ENCODE data around the gene VCX2.
"Not testable (repeated sequence)": the region's sequence is repeated elsewhere in the genome, so short reads cannot be mapped to it uniquely, and the experiment has no call there.

VCX2 gene

DNA sequence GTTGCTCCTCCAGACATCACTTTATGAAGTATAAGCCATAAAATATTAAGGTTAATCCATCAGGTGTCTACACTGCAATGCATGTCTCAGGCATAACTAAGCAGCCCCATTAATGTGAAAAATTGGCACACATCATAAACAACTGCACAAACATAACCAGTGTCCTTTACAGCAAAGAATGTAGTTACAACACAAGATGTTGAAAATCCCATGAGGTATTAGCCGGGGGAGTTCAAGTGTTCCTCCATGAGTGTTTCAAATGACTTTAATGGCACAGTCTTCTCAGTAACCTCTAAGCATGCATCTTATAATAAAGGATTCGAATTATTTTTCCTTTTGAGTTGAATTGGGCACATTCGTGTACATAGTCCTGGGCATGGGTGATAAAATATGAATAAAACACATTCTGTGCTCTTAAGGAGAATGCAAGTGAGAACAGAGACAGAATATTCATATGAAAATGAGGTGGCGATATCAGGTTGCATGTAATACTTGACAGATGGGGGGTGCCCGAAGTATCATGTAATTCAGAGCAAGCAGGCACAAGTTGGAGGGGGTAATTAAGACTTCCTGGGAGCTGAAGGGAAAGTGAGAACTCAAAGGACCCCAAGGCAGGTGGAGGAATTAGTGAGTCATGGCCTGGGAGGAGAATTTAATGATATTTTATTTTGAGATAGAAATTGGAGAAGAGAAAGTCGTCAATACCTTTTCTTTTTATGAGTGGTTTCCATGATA is 18.2 kb upstream of the VCX2 start:
- H3K4me3 ChIP-seq: no peak overlapping the region
- H3K9me3 ChIP-seq (ENCODE audit: low read depth, low read length): no peaks in the 10 kb centered on the region
- TF ChIP-seq POLR2AphosphoS5 (IDR thresholded peaks at IDR 0.05; ENCODE audit: borderline replicate concordance, low read depth, low read length) (no peak), EZH2 (IDR thresholded peaks at IDR 0.05) (no peak), FOXP2 (optimal IDR thresholded peaks at IDR 0.05; ENCODE audit: control extremely low read depth, extremely low read length, insufficient read depth) (no peak)
- no peak overlapping the region for H3K27ac ChIP-seq
- H3K36me3 ChIP-seq (ENCODE audit: insufficient read depth, low read length): no peaks in the 10 kb centered on the region
- no peak overlapping the region for H3K9ac ChIP-seq (ENCODE audit: insufficient read length)
- no peak for DNase-seq (ENCODE audit: low read depth, low spot score)

DNA sequence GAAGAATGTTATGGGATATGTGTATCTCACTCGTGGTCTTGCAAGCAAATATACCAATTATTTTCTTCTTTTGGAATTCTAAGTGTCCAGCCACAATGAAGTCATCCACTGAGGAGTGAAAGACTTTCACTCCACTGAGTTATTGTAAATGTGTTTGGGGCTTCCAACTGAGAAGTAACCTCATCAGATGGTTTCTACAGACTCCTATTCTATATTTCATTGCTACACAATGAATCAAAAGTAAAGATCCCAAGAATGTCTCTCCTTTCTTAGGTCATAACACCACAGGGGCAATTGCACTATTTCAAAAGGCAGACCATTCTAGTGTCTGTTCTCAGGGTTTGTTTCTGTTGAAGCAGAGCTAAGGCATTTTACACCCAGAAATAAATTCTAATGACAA is 12.3 kb upstream of the VCX2 start:
- H3K9me3 ChIP-seq (ENCODE audit: low read depth, low read length): no peaks in the 10 kb centered on the region
- H3K36me3 ChIP-seq (ENCODE audit: insufficient read depth, low read length): no peaks in the 10 kb centered on the region
- no peak overlapping the region for H3K27ac ChIP-seq
- TF ChIP-seq FOXP2 (optimal IDR thresholded peaks at IDR 0.05; ENCODE audit: control extremely low read depth, extremely low read length, insufficient read depth) (no peak), POLR2AphosphoS5 (IDR thresholded peaks at IDR 0.05; ENCODE audit: borderline replicate concordance, low read depth, low read length) (no peak)
- no peak for DNase-seq (ENCODE audit: low read depth, low spot score)
- H3K4me3 ChIP-seq: no peak overlapping the region
- H3K9ac ChIP-seq (ENCODE audit: insufficient read length): no peak overlapping the region

DNA sequence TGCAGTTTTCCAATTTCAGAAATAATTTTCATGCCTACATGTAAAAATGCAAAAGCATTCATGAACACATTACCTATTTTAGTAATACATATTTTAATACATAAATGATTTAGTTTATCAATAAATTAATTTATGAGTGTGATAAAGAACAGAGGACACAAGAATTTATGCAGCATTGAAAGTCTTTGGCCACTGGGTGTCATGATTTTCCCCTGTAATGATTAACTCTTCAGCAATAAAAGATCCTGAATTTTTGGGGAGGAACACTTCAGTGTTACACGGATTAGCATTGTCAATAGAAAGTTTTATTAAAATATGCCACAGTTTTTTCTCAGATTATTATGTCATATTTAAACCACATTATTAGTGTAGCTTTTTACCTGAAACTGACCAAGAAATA is 8.6 kb upstream of the VCX2 start:
- TF ChIP-seq POLR2AphosphoS5 (IDR thresholded peaks at IDR 0.05; ENCODE audit: borderline replicate concordance, low read depth, low read length): no peak
- no peak for TF ChIP-seq FOXP2 (optimal IDR thresholded peaks at IDR 0.05; ENCODE audit: control extremely low read depth, extremely low read length, insufficient read depth)
- TF ChIP-seq EZH2 (IDR thresholded peaks at IDR 0.05): no peak
- no peak overlapping the region for H3K27ac ChIP-seq
- no peaks in the 10 kb centered on the region for H3K36me3 ChIP-seq (ENCODE audit: insufficient read depth, low read length)
- no peak overlapping the region for H3K9ac ChIP-seq (ENCODE audit: insufficient read length)
- DNase-seq (ENCODE audit: low read depth, low spot score): no peak
- no peak overlapping the region for H3K4me3 ChIP-seq
- H3K9me3 ChIP-seq (ENCODE audit: low read depth, low read length): no peaks in the 10 kb centered on the region

DNA sequence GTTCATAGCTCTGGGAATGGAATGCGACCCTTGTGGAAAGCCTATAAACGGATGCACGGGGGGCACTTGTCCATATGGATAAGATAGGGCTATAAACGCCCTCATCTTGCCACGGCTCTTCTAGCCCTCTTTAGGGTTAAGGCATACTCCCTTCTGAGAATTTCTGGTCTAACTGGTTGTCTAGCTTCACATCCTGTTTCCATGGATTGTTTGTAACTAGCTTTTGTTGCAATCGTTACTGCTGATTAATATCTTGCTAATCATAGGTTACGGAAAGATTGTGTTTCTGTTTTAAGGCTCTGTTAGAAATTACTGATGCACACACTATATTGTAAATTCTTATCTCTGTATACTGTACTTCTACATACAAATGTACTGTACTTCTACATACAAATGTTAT is 17.1 kb downstream of the VCX2 start:
- not testable (repeated sequence) for H3K27ac ChIP-seq; H3K9me3 ChIP-seq (ENCODE audit: low read depth, low read length); DNase-seq (ENCODE audit: low read depth, low spot score); H3K9ac ChIP-seq (ENCODE audit: insufficient read length); H3K4me3 ChIP-seq; H3K36me3 ChIP-seq (ENCODE audit: insufficient read depth, low read length)

DNA sequence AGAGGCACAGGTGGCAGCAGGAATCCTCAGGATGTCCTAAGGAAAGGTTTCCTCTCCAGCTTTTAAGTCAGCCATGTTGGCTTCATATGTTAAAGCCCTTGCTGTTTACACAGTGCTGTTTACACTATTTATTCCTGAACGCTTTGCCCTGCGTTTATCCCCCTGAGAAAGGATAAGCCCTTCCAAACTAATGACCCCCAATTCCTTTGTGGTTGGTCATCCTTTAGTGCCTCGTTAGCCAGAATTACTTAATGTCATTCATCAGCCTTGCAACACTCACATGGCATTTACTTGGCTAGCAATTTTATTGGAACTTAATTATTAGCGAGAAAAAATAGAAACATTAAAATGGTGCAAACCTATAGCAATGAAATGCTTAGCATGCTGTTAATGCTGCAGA is 23.8 kb downstream of the VCX2 start:
- TF ChIP-seq EZH2 (IDR thresholded peaks at IDR 0.05): no peak
- no peak for TF ChIP-seq POLR2AphosphoS5 (IDR thresholded peaks at IDR 0.05; ENCODE audit: borderline replicate concordance, low read depth, low read length)
- TF ChIP-seq FOXP2 (optimal IDR thresholded peaks at IDR 0.05; ENCODE audit: control extremely low read depth, extremely low read length, insufficient read depth): no peak
- no peak for DNase-seq (ENCODE audit: low read depth, low spot score)
- Histone ChIP-seq H3K27ac (no peak overlapping the region), H3K9ac (ENCODE audit: insufficient read length) (no peak overlapping the region), H3K36me3 (ENCODE audit: insufficient read depth, low read length) (no peaks in the 10 kb centered on the region), H3K9me3 (ENCODE audit: low read depth, low read length) (no peaks in the 10 kb centered on the region), H3K4me3 (no peak overlapping the region)

DNA sequence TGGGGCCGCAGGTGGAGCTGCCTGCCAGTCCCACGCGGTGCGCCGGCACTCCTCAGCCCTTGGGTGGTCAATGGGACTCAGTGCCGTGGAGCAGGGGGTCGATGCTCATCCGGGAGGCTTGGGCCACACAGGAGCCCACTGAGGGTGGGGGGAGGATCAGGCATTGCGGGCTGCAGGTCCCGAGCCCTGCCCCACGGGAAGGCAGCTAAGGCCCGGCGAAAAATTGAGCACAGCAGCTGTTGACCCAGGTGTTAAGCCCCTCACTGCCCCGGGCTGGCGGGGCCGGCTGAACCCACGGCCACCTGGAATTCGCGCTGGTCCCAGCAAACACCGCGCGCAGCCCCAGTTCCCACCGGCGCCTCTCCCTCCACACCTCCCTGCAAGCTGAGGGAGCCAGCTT is 26.1 kb downstream of the VCX2 start:
- no peaks in the 10 kb centered on the region for H3K9me3 ChIP-seq (ENCODE audit: low read depth, low read length)
- no peak overlapping the region for H3K4me3 ChIP-seq
- H3K9ac ChIP-seq (ENCODE audit: insufficient read length): no peak overlapping the region
- H3K27ac ChIP-seq: no peak overlapping the region
- no peak for TF ChIP-seq FOXP2 (optimal IDR thresholded peaks at IDR 0.05; ENCODE audit: control extremely low read depth, extremely low read length, insufficient read depth)
- no peak for TF ChIP-seq POLR2AphosphoS5 (IDR thresholded peaks at IDR 0.05; ENCODE audit: borderline replicate concordance, low read depth, low read length)
- TF ChIP-seq EZH2 (IDR thresholded peaks at IDR 0.05): no peak
- DNase-seq (ENCODE audit: low read depth, low spot score): no peak
- H3K36me3 ChIP-seq (ENCODE audit: insufficient read depth, low read length): no peaks in the 10 kb centered on the region

DNA sequence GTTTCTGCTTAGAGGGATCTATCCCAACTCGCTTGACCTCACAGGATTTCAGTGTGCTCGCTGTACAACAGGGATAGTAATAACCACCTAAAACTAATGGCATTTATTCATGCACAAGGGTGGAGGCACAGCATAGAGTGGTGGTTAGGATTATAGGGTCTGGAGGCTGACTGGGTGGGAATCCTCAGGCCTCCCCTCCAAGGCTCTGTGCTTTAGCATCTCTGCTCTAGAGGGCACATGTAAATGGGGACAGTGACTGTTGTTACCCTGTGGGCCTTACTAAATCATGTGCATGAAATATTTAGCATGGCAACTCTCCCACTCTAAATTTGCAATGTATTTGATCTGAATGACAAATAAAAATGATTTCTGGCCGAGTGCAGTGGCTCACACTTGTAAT is 29.2 kb downstream of the VCX2 start:
- H3K27ac ChIP-seq: no peak overlapping the region
- TF ChIP-seq POLR2AphosphoS5 (IDR thresholded peaks at IDR 0.05; ENCODE audit: borderline replicate concordance, low read depth, low read length): no peak
- TF ChIP-seq EZH2 (IDR thresholded peaks at IDR 0.05): no peak
- TF ChIP-seq FOXP2 (optimal IDR thresholded peaks at IDR 0.05; ENCODE audit: control extremely low read depth, extremely low read length, insufficient read depth): no peak
- no peaks in the 10 kb centered on the region for H3K36me3 ChIP-seq (ENCODE audit: insufficient read depth, low read length)
- no peak for DNase-seq (ENCODE audit: low read depth, low spot score)
- no peak overlapping the region for H3K4me3 ChIP-seq
- H3K9ac ChIP-seq (ENCODE audit: insufficient read length): no peak overlapping the region
- no peaks in the 10 kb centered on the region for H3K9me3 ChIP-seq (ENCODE audit: low read depth, low read length)

DNA sequence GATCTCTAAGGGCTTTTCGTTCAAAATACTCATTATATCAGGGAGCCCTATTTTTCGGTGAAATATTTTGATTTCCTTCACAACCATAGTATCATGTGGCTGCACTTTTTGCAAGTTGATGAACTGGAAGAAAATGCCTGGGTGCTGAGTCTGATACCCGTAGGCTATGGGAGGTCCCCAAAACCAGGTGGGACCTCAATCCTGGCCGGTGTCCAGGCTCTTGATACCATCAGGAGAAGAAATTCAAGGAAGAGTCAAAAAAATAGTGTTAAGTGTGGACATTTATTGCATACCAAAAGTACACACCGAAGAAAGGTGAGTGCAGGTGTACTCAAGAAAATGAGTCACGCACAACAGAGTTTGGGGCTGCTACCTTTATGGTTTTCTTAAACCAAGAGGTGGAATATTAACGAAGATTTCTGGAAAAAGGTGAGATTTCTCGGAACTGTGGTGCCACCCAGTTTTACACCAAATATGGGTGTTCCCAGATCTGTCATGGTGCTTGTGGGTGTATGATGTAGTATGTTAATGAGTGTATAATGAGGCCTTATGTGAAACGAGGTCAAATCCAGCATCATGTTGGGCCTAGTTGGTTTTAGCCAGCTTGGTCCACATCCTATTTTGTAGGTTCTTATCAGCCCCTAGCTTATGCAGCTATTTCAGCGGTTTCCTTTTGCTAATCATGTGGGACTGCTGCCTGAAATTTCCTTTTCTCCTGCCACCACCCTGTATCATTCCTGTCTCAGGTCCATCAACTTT is 29.9 kb downstream of the VCX2 start:
- no peak overlapping the region for H3K4me3 ChIP-seq
- no peak for DNase-seq (ENCODE audit: low read depth, low spot score)
- no peaks in the 10 kb centered on the region for H3K36me3 ChIP-seq (ENCODE audit: insufficient read depth, low read length)
- no peak for TF ChIP-seq POLR2AphosphoS5 (IDR thresholded peaks at IDR 0.05; ENCODE audit: borderline replicate concordance, low read depth, low read length)
- no peak for TF ChIP-seq EZH2 (IDR thresholded peaks at IDR 0.05)
- no peak for TF ChIP-seq FOXP2 (optimal IDR thresholded peaks at IDR 0.05; ENCODE audit: control extremely low read depth, extremely low read length, insufficient read depth)
- H3K27ac ChIP-seq: no peak overlapping the region
- no peaks in the 10 kb centered on the region for H3K9me3 ChIP-seq (ENCODE audit: low read depth, low read length)
- no peak overlapping the region for H3K9ac ChIP-seq (ENCODE audit: insufficient read length)

DNA sequence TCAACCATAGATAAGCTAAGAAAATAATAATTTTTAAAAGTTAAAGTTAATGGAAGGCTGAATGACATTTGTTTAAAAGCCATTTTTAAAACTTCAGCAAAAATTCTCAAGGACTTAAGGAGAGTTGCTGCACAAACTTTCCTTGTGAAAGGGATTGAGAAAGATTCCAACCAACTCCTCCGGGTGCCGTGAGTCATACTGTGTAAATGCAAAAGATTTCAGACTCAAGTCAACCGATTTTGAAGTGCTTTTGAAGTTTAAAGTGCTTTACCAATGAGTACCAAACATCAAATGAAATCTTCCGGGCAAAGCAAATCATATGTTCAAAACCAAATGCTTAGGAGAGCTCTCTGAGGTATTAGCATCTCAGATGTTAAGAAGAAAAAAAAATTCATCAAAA is 31.4 kb downstream of the VCX2 start:
- no peaks in the 10 kb centered on the region for H3K36me3 ChIP-seq (ENCODE audit: insufficient read depth, low read length)
- no peak overlapping the region for H3K27ac ChIP-seq
- no peaks in the 10 kb centered on the region for H3K9me3 ChIP-seq (ENCODE audit: low read depth, low read length)
- TF ChIP-seq POLR2AphosphoS5 (IDR thresholded peaks at IDR 0.05; ENCODE audit: borderline replicate concordance, low read depth, low read length) (no peak), EZH2 (IDR thresholded peaks at IDR 0.05) (no peak), FOXP2 (optimal IDR thresholded peaks at IDR 0.05; ENCODE audit: control extremely low read depth, extremely low read length, insufficient read depth) (no peak)
- no peak overlapping the region for H3K4me3 ChIP-seq
- no peak for DNase-seq (ENCODE audit: low read depth, low spot score)
- H3K9ac ChIP-seq (ENCODE audit: insufficient read length): no peak overlapping the region
